GM18867 (cell line): ENCODE measurements around the gene AKAP12.
"Not testable (repeated sequence)": the region's sequence is repeated elsewhere in the genome, so short reads cannot be mapped to it uniquely, and the experiment has no call there.

ENCODE experiments used
- ATAC-seq: cut with Tn5 transposase; IDR thresholded peaks from one replicate; pipeline ENCODE4 v1.9.1; 2021; ENCODE audit warnings: mild to moderate bottlenecking, moderate library complexity; ENCODE audit not compliant: unreplicated experiment

The AKAP12 gene

GRCh38 chr6:151339369-151339768 is 99.6 kb downstream of the AKAP12 start:
- ATAC-seq, result no peak

- no peak for ATAC-seq
These were observed 100.6 kb downstream of the AKAP12 start for GRCh38 chr6:151340219-151340978.

GRCh38 chr6:151341476-151342195 is 101.9 kb downstream of the AKAP12 start:
- no peak for ATAC-seq

GRCh38 chr6:151342750-151343149 is 103.0 kb downstream of the AKAP12 start:
- ATAC-seq, result not testable (repeated sequence)

- ATAC-seq, result no peak
These were observed 110.0 kb downstream of the AKAP12 start for GRCh38 chr6:151349651-151350270.

- ATAC-seq, result no peak
These were observed 110.8 kb downstream of the AKAP12 start for GRCh38 chr6:151350442-151351145.

- no peak for ATAC-seq
These were observed 111.5 kb downstream of the AKAP12 start for GRCh38 chr6:151351146-151351700.

- ATAC-seq, result no peak
These were observed 112.0 kb downstream of the AKAP12 start for GRCh38 chr6:151351731-151352130.

GRCh38 chr6:151352410-151353396 is 112.9 kb downstream of the AKAP12 start:
- no peak for ATAC-seq

GRCh38 chr6:151353795-151354194 is 114.0 kb downstream of the AKAP12 start:
- no peak for ATAC-seq

- not testable (repeated sequence) for ATAC-seq
These were observed 117.2 kb downstream of the AKAP12 start for GRCh38 chr6:151356983-151357382.

GRCh38 chr6:151357758-151358436 is 118.1 kb downstream of the AKAP12 start:
- ATAC-seq, result no peak

- no peak for ATAC-seq
These were observed 118.7 kb downstream of the AKAP12 start for GRCh38 chr6:151358475-151358874.

- ATAC-seq, result no peak
These were observed 119.7 kb downstream of the AKAP12 start for GRCh38 chr6:151359486-151359885.

GRCh38 chr6:151365233-151365632 is 125.5 kb downstream of the AKAP12 start:
- no peak for ATAC-seq

GRCh38 chr6:151370509-151371078 is 130.8 kb downstream of the AKAP12 start:
- ATAC-seq, result no peak

- ATAC-seq, result no peak
These were observed 132.4 kb downstream of the AKAP12 start for GRCh38 chr6:151372164-151372563.

GRCh38 chr6:151374036-151374683 is 134.4 kb downstream of the AKAP12 start:
- no peak for ATAC-seq
